ENCODE data around the gene CCNG2.

GRCh38 chr4:77158487-77158861 lies 1.5 kb downstream of the CCNG2 start:
- TF ChIP-seq CTCF (IDR thresholded peaks at IDR 0.05; ENCODE audit: low read depth, low read length) (no peak), POLR2A (IDR thresholded peaks at IDR 0.05; ENCODE audit: extremely low read depth, insufficient read length) (no peak)

All from NB4 (cell line).